Calu3 (cell line): ENCODE results near the gene ANXA3. TPM values are rescaled to one million over a fixed set of nuclear protein-coding genes. Genes with fewer than 3 reads are reported as not detected.
A peak's percentile ranks its signal among the peaks of the same experiment; 100 is the strongest.

Experiments
- BruUV-seq: library from RNA; stranded (reverse); fragments of 400-500 nt; replicated peaks from 2 replicates; lab custom pipeline; 2021; lab: Mats Ljungman, UMichigan
- CTCF ChIA-PET: fragments of 300-600 bp; sonication (Branson Sonifier 250); formaldehyde crosslinking; loops from one replicate; lab custom pipeline; 2022; ENCODE audit warnings: antibody characterized with exemption; lab: Charles Lee
- DNase-seq: peaks from one replicate; pipeline ENCODE4 v3.0.0; 2022
- H3K27ac Mint-ChIP-seq: one replicate; pipeline ENCODE4 v1.8.0; 2022; ENCODE audit warnings: mixed read lengths; ENCODE audit not compliant: unreplicated experiment
- H3K27me3 Mint-ChIP-seq: one replicate; pipeline ENCODE4 v1.8.0; 2022; ENCODE audit warnings: mixed read lengths; ENCODE audit not compliant: unreplicated experiment
- H3K36me3 Mint-ChIP-seq: one replicate; pipeline ENCODE4 v1.8.0; 2022; ENCODE audit warnings: mild to moderate bottlenecking, moderate library complexity, mixed read lengths; ENCODE audit not compliant: insufficient read depth, unreplicated experiment
- H3K4me1 Mint-ChIP-seq: one replicate; pipeline ENCODE4 v1.8.0; 2022; ENCODE audit warnings: mild to moderate bottlenecking, low read depth, mixed read lengths; ENCODE audit not compliant: unreplicated experiment
- H3K4me3 Mint-ChIP-seq: one replicate; pipeline ENCODE4 v1.8.0; 2022; ENCODE audit warnings: mild to moderate bottlenecking, low read depth, moderate library complexity, mixed read lengths; ENCODE audit not compliant: unreplicated experiment
- H3K9me3 Mint-ChIP-seq: one replicate; pipeline ENCODE4 v1.8.0; 2022; ENCODE audit warnings: low read depth, mixed read lengths; ENCODE audit not compliant: unreplicated experiment
- CTCF ChIP-seq: fragments of 200-600 bp; IDR thresholded peaks from one replicate; pipeline ENCODE4 v1.8.0; 2022; ENCODE audit warnings: antibody characterized with exemption; ENCODE audit not compliant: unreplicated experiment
- intact Hi-C: fragments of 100-400 bp; cut with micrococcal nuclease; formaldehyde crosslinking; loops from one replicate; pipeline ENCODE4 v1.10.0; 2022; ENCODE audit not compliant: unreplicated experiment
- total RNA-seq: library from RNA; stranded (reverse); gene quantifications from 2 replicates; pipeline ENCODE4 v1.2.3, GENCODE V29; 2022

The ANXA3 gene
- total RNA-seq, 1 experiment from 2014 or later = 188 TPM

GRCh38 chr4:78529569-78530209 lies 21.9 kb upstream of the ANXA3 start:
- Mint-ChIP-seq H3K4me3 (no peak overlapping the region), H3K36me3 (peaks cover 16% of the 10 kb centered on the region), H3K9me3 (no peaks in the 10 kb centered on the region), H3K27me3 (no peaks in the 10 kb centered on the region), H3K27ac (no peak overlapping the region), H3K4me1 (peaks cover 47% of the 10 kb centered on the region)
- no peak for TF ChIP-seq CTCF
- no TSS peak for BruUV-seq
- intact Hi-C loops = loop anchor here (5.0 kb wide), 1 partner anchor 472 kb away; the partner anchor contains the start of gene FRAS1
- CTCF ChIA-PET = no interaction called here
- DNase-seq = no peak

GRCh38 chr4:78532046-78532445 lies 19.5 kb upstream of the ANXA3 start:
- Mint-ChIP-seq H3K9me3 (no peaks in the 10 kb centered on the region), H3K4me3 (no peak overlapping the region), H3K4me1 (peaks cover 52% of the 10 kb centered on the region), H3K27ac (peak overlapping the region; percentile 100), H3K36me3 (peaks cover 24% of the 10 kb centered on the region), H3K27me3 (no peaks in the 10 kb centered on the region)
- CTCF ChIA-PET = no interaction called here
- intact Hi-C loops = loop anchor here (5.0 kb wide), 1 partner anchor 475 kb away; the partner anchor contains the start of gene FRAS1
- TF ChIP-seq CTCF = no peak
- no TSS peak for BruUV-seq
- DNase-seq = no peak

GRCh38 chr4:78533854-78534253 lies 17.7 kb upstream of the ANXA3 start:
- H3K4me1 Mint-ChIP-seq = peaks cover 52% of the 10 kb centered on the region
- intact Hi-C loops = loop anchor here (1.0 to 5.0 kb wide), 3 partner anchors 18 to 477 kb away; partner anchors contain the start of gene FRAS1
- no peak for TF ChIP-seq CTCF
- no peaks in the 10 kb centered on the region for H3K9me3 Mint-ChIP-seq
- peak overlapping the region; percentile 100 for H3K27ac Mint-ChIP-seq
- H3K27me3 Mint-ChIP-seq = no peaks in the 10 kb centered on the region
- no peak for DNase-seq
- CTCF ChIA-PET = interaction anchor here (0.6 to 1.5 kb wide), 6 partner anchors 9 to 35 kb away, joined by 3 to 8 read pairs (median 4); partner anchors contain the start of gene ANXA3
- H3K4me3 Mint-ChIP-seq = peak overlapping the region; percentile 9
- TSS peak; percentile 92 for BruUV-seq
- H3K36me3 Mint-ChIP-seq = peaks cover 24% of the 10 kb centered on the region

- Mint-ChIP-seq H3K4me1 (peaks cover 52% of the 10 kb centered on the region), H3K27ac (peak overlapping the region; percentile 100), H3K36me3 (peaks cover 24% of the 10 kb centered on the region), H3K4me3 (peak overlapping the region; percentile 15), H3K27me3 (no peaks in the 10 kb centered on the region), H3K9me3 (no peaks in the 10 kb centered on the region)
- CTCF ChIA-PET = interaction anchor here (0.6 to 1.5 kb wide), 9 partner anchors 8 to 34 kb away, joined by 3 to 8 read pairs (median 4); partner anchors contain the start of gene ANXA3
- TF ChIP-seq CTCF = no peak
- DNase-seq = peak; percentile 74
- intact Hi-C loops = loop anchor here (1.0 to 5.0 kb wide), 3 partner anchors 18 to 477 kb away; partner anchors contain the start of gene FRAS1
- no TSS peak for BruUV-seq
Observed at GRCh38 chr4:78534286-78534955, 17.1 kb upstream of the ANXA3 start.
